ENCODE results near the gene ASPRV1.
"Not testable (repeated sequence)": the region's sequence is repeated elsewhere in the genome, so short reads cannot be mapped to it uniquely, and the experiment has no call there.

Gene ASPRV1

DNA sequence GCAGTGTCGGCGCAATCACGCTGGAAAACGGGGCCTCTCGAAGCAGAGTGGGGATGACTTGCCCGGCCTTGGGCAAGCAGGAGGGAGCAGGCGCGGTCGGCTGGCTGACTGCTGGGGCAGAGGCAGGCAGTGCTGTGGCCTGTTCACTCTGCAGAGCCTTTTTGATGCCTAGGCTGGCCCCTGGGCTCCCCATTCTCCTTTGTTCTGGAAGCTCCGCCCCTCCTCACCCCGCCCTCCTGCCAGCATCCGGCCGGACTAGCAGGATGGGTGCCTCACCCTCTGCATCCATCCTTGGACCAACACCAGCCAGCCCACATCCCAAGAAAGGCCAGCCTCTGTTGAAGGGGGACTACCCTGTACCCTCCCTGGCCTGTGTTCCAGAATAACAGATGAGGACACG, at the start of gene ASPRV1:
Gene ASPRV1, minus strand, starts transcription at position 136 of the 400 bp plus-strand sequence. CDS start 195 bp downstream, outside the sequence.
- DNase-seq = no peak

DNA sequence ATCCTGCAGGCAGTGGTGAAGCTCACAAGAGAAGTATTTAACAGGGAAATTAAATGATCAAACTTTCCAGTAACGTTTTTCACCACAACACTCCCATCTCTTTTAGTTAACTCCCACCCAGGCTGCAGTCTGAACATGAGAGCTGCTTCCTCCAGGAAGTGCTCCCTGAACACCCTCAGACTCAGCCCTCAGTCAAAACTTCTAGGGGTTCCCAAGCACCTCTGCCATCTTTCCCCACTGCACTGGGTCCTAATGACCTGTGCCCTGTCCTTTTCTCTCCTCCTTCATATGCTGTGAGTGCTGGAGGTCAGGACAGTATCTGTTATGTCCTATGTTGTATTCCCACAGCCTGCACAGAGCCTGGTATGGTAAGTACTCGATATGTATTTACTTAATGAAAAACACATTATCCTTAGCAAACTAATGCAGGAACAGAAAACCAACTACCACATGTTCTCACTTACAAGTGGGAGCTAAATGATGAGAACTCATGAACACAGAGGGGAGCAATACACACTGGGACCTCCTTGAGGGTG, 49.2 kb upstream of the ASPRV1 start:
- no peak for DNase-seq

DNA sequence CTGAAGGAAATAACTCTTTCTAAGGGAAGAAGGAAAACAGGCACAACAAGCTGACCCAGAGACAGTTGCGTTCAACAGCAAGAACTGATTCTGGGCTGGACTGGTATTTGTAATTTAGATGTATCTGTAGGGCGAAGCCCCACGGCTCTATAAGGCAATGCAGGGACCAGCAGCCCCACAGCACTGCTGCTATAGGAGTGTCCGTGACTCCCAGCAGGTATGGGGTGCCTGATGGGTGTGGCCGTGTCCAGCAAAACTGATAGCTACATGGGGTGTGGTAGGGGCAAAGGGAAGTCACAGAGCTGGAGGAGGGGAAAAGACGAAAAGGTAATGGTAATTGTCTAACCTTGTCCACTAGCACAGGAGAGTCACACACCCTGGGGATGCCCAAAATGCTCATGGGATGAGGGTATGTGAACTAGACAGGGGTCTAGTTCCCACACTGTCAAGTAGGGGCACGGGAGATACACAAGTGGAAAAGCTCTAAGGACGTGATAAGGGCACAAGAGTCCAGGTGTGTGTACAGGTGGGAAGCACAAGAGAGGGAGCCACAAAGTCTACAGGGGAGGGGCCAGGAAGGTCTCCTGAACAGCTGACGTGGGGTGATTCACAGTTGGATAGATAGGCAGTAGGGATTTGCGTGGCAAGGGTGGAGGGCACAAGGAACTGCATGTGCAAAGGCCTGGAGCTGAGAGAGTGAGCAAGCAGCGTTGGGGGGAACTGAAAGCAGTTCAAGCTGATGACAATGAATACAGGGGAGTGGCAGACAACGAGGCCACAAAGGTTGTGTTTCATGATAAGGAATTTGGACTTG, 48.5 kb upstream of the ASPRV1 start:
- no peak for DNase-seq

DNA sequence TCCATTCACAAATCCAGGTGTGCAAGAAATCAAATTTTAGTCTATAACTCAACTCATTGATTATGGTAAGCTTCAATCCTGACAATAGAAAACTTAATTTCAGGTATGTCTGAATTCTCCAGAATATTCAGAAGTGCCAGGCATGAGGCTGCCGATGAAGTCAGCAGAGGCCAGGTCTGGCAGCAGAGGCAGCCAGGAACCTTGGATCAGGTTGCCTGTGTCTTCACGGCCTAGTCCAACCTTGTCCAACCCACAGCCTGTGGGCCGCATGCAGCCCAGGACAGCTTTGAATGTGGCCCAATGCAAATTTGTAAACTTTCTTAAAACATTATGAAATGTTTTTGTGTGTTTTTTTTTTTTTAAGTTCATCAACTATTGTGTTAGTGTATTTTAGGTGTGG, 46.9 kb upstream of the ASPRV1 start:
- no peak for DNase-seq

DNA sequence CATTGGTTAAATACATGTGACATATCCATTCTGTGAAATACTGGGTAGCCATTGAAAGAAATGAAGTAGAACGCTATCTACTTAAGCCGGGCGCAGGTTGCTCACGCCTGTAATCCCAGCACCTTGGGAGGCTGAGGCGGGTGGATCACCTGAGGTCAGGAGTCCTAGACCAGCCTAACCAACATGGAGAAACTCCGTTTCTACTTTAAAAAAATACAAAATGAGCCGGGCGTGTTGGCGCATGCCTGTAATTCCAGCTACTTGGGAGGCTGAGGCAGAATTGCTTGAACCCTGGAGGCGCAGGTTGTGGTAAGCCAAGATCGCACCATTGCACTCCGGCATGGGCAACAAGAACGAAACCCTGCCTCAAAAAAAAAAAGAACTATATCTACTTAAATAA, 45.7 kb upstream of the ASPRV1 start:
- DNase-seq = no peak

DNA sequence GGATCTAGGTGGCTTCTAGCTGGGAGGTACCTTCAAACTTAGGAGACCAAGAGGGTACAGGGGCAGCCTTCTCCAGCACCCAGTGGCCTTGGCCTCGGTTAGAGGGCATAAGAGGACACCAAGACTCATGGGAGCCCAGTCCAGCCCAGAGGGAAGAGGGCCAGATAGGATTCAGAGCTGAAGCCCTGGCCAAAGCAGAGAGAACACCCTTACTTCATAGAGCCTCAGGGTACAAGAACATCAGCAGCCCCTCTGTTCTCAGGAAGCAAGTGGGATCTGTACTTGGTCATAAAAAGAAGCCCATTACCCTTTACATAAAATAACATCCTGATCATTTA, 45.0 kb upstream of the ASPRV1 start:
- DNase-seq = no peak

DNA sequence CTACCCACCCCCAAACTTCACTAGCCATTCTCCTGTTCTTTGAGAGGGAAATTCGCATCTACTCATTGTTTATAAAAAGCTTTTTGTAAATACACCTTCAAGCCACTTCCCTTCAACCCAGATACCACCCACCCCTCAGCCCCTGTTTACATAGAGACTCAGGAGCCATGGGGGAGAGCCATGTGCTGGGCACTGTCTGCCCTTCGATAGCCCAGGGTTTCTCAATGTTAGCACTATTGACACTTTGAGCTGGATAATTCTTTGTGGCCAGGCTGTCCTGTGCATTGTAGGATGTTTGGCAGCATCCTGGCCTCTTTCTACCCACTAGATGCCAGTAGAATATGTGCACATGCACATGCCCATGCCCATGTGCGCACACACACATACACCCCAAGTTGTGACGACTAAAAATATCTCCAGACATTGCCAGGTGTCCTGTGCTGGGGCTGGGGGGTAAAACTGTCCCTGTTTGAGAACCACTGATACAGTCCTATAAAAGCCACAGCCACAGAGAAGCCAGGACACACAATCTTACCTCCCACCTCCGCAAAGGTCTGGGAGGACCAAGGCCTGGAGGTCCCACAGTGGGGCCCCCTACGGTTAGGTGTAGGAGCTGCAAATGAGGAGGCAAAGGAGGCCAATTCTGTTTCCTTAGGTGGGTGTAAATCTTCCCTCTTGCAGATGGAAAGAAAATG, 44.5 kb upstream of the ASPRV1 start:
- no peak for DNase-seq

DNA sequence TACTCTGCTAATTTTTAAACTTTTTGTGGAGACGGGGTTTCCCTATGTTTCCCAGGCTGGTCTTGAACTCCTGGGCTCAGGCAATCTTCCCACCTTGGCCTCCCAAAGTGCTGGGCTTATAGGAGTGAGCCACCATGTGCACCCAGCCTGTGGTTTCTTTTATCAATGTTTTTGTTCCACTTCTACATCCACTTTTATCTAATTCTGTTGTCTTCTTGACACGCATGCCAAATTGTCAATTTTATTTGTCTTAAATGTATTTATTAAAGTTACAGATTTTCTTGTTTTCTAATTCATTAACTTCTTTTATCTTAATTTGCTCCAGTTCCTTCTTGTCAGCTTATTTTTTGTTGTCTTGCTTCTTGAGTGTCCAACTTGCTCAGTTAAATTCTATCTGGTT, 43.8 kb upstream of the ASPRV1 start:
- DNase-seq = no peak

DNA sequence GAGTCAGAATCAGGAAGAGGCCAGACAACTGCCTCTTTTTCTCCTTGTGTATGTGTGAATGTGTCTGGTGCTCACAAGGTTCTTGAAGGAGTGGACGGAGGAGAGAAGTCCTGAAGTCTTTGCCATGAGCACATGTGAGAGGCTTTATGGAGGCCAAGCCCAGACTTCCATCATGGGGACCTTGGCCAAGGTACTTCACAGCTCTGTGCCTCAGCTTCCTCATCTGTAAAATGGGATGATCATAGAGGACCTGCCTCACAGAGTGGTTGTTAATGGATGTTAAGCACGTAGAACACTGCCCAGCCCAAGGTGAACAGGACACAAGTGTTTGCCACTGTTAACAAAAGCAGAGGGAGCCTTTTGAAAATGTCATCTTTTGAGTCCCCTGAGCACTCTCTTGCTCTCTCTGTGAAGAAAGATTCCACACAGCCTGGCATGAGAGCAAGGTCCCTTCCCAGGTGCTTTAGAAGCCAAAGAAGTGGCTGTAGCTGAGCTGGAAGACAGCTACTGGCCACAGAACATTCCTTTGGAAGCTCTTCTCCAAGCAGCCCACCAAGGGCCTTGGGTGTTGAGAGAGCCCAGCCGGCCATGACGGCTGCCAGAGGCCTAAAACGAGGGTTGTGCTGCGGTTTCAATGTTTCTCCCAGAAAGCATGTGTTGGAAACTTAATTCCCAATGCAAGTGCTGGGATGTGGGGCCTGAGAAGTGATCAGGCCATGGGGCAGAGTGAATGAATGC, 41.8 kb upstream of the ASPRV1 start:
- DNase-seq = no peak

DNA sequence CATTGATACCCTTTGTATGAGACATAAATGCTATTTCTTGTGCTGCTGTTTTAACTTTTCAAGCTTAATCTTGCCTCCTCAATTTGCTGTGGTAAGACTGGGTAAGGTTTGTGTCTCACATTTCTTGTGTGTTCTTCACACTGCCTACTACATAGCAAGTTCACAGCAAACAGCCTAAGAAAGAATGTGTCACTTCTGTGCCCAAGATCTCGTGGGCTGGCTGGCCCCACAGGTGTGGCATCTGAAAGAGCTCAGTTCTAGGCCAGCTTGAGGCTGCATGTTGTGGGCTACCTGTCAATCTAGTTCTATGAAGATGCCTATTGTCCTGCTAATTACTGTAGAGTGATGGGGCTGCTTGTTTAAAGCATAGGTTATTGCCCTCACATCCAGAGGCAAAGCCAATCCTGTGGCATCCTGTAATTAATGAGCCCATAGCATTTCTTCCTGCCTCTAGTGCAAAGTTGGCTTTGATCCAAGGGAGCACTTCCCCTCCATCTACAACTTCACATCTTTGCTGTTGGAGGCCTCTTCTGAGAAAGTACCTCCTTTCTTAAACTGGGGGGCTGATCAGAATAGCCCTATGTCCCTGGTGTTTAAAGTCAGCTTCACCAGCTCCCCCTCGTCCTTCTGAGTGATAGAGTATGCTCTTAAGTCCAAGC, 40.9 kb upstream of the ASPRV1 start:
- no peak for DNase-seq

DNA sequence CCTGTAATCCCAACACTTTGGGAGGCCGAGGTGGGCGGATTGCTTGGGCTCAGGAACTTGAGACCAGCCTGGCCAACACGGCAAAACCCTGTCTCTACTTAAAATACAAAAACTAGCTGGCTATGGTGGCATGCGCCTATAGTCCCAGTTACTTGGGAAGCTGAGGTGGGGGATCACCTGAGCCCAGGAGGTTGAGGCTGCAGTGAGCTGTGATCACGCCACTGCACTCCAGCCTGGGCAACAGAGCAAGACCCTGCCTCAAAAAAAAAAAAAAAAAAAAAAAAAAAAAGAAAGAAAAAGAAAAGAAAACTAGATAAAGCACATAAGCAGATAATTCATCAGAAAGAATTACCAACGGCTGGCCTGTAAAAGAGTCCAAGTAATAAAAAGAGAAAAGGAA, 39.1 kb upstream of the ASPRV1 start:
- DNase-seq = not testable (repeated sequence)

DNA sequence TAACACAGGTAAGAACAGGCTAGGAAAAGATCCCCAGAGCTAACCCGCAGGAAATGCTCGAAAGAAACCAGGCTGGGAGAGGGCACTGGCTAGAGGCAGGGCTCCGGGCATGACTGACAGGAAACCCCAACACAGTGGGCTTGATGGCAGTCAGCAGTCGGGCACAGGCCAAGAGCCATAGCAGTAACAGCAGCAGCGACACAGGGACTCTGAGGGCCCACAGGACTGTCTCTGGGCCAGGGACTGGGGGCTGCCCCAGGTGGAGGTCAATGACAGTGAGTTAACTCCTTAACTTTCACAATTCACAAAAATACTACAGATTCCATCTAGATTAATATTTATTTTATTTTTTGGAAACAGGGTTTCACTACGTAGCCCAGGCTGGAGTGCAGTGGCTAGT, 37.3 kb upstream of the ASPRV1 start:
- no peak for DNase-seq

DNA sequence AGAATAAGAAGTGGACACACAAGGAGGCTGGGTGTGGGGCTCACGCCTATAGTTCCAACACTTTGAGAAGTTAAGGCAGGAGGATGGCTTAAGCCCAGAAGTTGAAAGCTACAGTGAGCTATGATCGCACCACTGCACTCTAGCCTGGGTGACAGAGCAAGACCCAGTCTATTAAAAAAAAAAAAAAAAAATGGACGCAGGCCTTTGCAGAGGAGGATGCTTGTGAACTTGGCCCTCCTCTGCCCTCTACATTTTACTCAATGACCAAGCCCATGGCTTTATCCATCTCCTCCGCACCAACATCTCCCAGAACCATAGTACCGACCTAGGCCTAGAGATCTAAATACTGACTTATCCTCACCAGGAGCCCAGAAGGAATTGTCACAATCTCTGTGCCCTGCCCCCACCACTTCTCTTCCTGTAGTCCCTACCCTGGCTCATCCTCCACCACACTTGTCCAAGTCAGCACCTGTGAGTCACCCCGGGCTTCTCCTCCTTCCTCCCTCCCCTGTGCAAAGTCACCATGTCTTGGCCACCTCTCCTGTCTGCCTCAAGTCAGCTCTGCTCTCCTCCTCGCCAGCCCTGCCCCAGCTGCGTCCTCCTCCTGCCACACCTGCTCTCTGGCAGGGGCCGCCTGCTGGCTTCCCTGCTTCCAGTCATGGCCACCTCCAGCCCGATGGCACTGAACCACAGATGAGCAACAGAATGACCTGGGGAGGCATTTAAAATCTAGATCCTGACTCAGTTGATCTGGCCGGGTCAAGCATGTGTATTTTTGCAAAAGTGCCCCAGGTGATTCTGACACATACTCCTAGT, 35.8 kb upstream of the ASPRV1 start:
- DNase-seq = no peak

DNA sequence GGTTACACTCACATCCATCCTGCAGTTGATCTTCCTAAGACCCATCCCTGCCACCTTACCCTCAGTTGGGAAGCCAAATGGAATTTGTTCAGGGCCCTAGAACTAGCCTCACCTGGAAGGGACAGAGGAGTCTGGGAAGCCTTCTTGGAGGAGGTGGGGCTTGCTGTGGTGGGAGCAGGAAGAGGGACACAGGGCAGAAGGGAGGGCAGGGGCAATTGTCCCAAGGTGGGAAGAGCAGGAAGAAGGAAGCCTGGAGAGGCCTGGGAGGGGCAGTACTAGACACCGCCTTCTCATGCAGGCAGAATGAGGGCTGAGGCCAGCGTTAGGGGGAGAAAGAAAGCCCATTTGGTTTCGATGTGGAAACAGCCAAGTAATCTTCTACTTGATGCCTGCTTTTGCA, 34.1 kb upstream of the ASPRV1 start:
- DNase-seq = no peak

DNA sequence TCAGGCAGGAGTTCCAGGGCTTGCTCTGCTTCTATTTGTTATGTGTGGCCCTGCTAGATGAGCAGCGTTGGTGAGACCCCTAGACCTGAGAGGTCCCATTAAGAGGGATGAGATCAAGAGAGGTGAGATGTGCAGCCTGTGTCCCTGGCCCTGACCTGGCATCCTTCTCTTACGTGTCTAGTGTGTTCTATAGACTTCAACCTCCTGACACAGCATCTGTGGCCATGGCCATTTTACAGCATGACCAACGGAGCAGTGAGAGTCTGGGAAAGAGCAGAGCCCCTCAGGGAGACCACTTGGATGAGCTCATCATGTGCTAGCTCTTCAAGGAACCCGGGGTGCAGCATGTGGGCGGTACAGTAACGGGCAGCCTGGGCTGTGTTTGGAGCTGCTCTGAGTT, 32.7 kb upstream of the ASPRV1 start:
- no peak for DNase-seq

DNA sequence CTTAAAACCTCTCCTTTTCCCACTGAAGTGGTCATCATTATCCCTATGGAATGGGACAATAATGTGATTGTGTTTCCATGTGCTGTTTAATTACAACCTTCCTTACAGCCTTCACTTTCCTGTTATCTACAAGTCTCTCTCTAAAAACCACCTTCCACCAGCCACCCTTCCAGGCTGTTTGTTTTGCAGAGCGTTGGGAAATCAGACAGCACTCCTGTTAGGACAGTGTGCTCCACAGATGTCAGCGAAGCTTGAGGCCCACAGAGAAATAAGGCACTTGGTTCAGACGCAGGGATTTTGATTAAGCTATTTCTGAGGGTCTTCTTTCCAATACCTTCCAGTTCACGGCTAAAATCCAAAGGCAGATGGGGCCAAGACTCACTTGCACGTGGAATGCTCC, 32.3 kb upstream of the ASPRV1 start:
- DNase-seq = no peak

DNA sequence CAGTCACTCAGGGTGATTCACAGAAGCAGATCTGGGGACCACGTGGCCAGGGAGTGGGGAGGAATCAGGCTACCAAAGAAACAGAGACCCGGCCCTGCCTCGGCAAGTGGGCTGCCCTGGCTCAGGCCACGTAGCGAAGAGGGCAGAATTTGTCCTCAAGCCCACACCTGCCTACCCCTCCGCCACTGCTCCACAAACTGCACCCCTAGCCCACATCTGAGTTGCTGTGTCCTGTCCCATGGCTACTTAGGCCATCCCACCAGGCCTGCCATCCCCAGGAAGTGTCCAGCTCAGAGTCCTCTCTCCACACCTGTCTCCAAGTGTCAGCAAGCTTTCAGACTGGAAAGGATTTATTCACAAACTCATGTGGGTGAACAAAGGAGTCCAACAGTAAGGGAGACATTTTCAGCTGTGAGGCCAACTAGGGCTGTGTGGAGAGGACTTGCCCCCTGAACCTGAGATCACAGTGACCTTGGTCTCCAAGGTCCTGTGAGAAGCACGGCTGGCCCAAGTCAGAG, 31.7 kb upstream of the ASPRV1 start:
- no peak for DNase-seq

DNA sequence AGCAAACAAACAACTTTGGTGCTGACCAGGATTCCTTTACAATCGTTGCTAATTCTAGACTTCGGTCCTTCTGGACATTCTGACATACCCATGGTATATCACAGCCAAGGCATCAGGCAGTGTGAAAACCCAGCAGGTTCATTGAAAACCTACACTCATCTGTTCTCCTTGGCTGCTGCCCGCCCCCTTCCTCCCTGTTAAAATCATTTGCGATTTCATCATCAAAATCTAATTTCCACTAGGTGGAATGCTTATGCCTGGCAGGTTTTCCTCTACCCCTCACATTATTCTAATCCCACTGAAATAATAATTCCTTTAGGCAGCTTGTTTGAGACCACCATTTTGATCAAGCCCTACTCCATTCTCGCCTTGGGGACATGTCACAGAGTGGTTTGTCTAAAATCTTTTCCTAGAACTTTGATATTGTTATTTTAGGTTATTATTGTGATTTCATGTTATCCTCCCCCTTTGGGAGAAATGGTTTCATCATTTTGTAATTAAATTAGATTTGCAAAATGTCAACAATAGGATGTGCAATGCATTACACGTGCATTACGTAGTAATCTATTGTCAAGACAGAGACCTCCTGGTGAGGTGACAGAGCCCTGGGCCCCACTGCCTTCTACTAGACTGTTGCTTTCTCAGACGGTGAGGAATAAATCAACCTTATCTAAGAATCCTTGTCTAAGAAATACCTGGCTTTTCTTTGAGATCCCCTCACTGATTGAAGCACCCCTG, 31.0 kb upstream of the ASPRV1 start:
- DNase-seq = no peak

DNA sequence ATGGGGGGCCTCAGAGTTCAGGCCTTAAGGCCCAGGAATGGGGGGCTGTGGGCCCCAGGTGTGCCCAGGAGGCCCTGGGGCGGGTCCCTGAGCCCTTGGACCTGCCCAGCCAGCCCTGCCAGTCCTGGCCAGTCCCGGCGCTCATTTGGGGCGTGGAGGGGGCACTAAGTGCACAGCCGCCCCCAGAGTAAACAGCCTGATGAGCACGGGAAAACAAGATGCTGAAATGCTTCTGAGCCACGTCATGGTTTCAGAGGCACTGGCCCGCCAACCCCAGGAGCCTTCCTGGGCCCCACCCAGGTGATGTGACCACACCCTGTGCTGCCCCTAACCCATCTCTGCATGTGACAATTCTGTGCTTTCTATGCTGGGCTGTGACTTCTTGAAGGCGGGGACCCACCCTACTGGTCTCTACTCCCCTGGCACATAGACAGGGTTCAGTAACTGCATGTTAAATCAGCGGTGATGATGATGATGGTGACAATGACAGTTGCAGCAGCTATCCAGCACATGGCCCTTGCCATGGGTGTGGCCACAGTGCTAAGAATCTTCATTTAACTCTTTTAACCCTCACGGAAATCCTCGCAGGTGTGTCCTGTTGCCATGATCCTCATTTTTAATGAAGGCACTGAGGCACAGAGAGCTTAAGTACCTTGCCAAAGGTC, 28.1 kb upstream of the ASPRV1 start:
- DNase-seq = no peak

DNA sequence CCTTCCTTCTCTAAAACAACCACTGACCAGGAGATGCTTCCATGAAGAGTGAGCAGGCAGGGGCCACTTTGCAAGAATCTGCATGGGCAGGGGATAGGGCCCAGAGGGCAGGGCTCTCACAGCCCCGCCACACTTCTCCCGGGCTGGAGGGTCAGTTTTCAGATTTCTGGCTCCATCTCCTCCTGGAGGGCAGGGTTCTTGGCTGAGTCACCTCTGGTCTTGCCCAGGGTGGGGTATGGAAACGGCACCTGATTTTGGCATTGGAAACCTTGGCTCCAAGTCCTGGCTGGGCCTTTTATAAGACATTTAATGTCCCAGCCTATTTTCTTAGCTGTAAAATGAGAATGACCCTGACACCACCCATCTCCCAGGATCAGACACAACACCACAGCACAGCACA, 27.6 kb upstream of the ASPRV1 start:
- no peak for DNase-seq
